Hematopoietic multipotent progenitor cell (in vitro differentiated cells): ENCODE data around the gene TMEM190. TPM values are rescaled to one million over a fixed set of nuclear protein-coding genes. Genes with fewer than 3 reads are reported as not detected.
A peak's percentile ranks its signal among the peaks of the same experiment; 100 is the strongest.
"Not testable (repeated sequence)": the region's sequence is repeated elsewhere in the genome, so short reads cannot be mapped to it uniquely, and the experiment has no call there.

Experiments used
- DNase-seq, 3 donors: peaks; one replicate each; pipeline ENCODE4 v3.0.0-alpha.2; 2011 to 2015; ENCODE audit warnings: low read depth in 2 of 3, low spot score in 2 of 3
- total RNA-seq: library from RNA; depleted of rRNA; stranded (reverse); fragments of >200 nt; gene quantifications from one replicate; pipeline ENCODE4 v1.2.3, GENCODE V29; 2012

TMEM190 gene
- total RNA-seq, 1 donor = not detected

DNA sequence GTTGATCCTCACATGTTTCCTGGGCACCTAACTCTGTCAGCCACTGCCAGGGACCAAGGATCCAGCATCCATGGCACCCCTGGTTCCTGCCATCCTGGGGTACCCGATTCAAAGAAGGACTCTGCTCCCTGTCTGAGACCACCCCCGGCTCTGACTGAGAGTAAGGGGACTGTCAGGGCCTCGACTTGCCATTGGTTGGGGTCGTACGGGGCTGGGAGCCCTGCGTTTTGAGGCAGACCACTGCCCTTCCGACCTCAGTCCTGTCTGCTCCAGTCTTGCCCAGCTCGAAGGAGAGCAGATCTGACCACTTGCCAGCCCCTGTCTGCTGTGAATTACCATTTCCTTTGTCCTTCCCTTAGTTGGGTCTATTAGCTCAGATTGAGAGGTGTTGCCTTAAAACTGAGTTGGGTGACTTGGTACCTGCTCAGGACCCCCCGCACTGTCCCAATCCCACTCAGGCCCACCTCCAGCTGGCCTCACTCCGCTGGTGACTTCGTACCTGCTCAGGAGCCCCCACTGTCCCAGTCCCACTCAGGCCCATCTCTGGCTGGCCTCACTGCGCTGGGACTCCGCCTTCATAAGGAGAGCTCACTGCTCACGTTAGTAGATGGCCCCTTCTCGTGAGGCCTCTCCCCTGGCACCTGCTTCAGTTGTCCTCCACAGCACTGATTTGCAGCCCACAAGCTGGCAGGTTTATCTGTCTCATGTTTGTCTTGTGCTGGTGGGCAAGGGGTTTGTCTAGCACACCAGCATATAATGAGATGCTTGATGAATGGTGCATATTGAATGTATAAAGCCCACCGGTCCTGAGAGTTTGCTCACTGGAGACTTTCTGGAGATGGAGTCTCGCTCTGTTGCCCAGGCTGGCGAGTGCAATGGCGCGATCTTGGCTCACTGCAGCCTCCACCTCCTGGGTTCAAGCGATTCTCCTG, 13.0 kb downstream of the TMEM190 start:
- no peak for DNase-seq

DNA sequence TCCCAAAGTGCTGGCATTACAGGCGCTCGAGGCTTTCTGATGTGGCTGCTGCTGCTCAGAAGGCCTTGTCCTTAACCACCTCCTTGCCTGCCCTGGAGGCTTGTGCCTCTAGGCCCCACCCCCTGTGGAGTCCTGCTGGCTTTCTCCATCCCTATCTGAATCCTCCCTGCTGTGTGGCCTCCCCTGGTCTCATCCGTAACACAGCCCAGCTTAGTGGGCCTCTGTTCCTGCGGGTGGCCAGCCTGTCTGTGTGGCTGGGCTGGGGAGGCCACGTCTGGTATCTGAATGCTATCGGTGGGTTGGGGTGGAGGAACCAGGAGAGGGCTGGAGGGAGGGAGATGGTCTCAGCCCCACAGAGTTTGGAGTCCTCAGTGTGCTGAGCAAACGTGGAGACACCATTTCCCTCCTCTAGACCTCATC, 13.8 kb downstream of the TMEM190 start:
- no peak for DNase-seq

DNA sequence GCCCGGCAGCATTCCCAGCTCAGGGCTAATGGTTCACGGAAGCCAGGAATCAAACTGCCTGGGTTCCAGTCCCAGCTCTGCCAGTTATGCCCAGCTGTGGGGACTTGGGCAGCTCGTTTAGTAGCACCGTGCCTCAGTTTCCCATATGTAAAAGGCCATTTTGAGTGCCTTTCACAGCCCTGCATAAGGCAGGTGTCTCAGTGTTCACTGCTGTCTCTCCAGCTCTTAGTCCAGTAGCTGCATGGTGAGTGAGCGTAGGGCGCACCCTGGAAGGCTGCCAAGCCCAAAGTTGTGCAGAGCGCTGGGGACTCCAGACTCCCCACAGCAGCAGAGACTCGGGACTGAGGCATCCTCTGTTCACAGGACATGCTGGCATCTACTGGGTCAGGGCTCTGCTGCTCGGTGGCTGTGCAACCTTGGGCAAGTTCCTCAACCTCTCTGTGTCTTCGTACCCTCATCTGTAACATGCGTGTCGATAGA, 14.6 kb downstream of the TMEM190 start:
- no peak for DNase-seq

DNA sequence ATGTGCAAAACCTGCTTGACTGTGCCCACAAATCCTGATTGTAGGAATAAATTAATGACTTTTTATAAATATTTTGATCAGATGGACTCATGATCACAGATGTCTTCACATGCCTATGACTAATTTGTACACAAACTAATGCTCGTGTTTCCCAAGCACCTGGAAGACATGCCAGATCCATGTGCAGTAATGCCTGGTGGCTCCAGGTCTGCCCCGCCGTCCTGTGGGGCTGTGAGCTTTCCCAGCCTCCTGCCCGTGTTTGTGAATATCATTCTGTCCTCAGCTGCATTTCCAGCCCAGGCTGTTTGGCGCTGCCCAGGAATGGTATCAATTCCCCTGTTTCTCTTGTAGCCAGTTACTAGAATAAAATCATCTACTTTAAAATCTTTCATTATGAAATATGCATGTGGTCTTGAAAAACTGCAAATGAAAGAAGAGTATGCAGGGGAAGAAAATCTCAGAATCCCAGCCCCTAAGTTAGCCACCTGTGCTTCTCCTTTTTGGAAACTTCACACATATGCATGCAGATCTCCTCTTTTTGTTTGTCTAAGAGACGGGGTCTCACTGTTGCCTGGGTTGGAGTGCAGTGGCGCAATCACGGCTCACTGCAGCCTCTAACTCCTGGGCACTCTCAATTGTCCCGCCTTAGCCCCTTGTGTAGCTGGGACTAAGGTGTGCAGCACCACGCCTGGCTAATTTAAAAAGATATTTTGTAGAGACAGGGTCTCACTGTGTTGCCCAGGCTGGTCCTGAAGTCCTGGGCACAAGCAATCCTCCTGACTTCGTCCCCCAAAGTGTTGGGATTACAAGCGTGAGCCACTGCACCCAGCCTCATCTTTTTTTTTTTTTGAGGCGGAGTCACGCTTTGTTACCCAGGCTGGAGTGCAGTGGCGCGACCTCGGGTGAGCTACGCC, 15.3 kb downstream of the TMEM190 start:
- DNase-seq = no peak

DNA sequence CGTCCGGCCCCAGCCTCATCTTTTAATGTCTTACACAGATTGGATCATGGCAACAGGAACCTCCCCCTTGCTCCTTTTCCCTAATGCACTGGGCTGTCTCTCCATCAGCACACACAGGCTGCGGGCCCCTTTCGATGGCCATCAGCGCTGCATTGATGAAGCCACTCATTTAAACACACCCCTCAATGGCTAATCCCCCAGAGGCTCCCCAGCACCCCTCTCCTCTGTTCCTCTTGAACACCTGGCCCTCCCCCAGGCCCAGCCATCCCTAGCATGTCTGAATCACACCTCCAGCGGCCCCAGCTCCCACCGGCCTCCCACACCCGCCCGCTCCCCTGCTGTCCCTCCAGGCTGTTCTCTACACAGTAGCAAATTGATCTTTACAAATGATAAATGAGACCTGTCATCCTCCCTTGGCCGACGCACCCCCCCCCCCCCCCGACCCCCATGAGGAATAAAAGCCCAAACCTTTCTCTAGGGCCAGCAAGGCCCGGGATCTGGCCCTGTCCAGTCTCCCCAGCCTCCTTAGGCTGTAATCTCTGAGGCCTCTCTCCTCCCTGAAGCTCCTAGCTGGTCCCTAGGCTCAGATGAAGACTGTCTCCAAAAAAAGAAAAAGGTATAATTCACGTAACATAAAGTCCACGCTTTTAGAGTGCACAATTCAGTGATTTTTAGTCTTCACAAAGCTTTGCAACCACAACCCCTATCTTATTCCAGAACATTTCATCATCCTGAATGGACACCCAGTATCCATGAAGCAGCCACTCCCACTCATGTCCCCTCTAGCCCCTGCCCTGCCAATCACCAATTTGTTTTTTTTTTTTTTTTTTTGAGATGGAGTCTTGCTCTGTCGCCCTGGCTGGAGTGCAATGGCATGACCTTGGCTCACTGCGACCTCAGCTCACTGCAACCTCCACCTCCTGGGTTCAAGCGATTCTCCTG, 16.5 kb downstream of the TMEM190 start:
- DNase-seq = no peak

DNA sequence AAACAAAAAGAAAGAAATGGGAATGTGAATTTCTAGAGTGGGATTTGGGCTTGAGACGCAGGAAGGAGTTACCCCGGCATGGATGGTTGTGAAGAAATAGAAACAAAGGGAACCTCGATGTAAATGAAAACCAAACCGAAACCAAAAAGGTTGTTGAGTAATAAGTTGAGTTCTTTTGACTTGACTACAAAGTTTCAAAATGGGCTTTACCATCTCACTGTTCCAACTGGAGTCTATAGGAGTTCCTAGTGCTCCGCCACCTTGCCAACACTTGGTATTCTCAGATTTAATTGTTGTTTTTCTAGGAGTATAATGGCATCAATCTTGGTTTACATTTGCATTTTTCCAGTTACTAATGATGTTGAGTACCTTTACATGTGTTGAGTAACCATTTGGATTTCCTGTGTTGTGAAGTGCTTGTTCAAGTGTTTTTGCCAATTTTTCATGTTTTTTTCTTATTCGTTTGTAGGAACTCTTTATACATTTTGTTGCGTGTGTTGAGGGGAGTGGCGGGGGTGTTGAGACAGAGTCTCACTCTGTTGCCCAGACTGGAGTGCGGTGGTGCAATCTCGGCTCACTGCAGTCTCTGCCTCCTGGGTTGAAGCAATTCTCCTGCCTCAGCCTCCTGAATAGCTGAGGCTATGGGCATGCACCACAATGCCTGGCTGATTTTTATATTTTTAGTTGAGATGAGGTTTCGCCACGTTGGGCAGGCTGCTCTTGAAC, 21.7 kb downstream of the TMEM190 start:
- no peak for DNase-seq

DNA sequence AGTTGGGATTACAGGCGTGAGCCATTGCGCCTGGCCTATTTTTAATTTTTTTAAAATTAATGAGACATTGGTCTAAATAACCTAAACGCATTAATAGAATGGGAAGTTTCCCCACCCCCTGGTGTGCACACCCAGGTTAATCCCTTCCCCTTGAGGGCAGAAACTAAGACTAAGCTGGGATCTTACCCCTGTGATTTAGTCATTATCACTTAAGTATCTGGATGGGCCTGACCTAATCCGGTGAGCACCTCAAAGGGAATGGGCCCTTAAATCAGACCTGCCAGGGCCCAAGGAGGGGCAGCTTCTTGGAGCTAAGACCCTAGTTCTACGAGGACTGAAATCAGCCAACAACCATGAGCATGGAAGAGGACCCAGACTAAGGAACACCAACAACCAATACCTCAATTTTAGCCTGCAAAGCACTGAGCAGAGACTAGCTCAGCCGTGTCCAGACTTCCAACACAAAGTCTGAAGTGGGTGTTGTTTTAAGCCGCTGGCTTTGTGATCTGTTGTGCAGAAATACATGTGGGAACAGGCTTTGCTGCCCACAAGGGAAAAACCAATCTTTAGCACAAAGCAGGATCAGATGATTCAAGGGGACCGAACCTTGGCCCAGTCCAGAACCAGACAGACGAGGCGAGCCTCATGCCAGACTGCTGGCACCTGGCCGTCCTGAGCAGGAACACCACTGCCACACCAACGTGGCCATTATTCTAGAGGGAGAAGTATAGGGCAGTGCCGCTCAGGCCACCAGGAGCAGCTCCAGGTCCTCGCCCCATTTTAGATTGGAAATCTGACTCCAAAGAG, 23.9 kb downstream of the TMEM190 start:
- DNase-seq = no peak

DNA sequence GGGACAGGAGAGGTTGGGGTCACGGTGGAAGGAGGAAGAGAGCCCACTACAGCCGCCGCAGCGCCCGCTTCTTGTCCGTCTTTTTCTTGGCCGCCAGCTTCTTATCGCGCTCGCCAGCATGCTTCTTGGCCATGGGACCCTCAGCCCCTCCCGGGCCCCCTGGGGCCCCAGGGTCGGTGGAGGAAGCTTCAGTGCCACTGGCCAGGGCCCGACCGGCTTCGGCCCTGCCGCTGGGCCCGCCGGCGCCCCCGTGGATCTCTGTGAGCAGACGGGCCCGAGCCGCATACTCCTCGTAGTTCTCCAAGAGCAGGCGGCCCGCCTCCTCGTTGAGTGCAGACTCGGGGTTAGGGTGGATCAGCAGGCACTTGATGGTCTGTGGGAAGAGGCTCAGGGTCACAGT, 24.8 kb downstream of the TMEM190 start:
- DNase-seq = not testable (repeated sequence)

DNA sequence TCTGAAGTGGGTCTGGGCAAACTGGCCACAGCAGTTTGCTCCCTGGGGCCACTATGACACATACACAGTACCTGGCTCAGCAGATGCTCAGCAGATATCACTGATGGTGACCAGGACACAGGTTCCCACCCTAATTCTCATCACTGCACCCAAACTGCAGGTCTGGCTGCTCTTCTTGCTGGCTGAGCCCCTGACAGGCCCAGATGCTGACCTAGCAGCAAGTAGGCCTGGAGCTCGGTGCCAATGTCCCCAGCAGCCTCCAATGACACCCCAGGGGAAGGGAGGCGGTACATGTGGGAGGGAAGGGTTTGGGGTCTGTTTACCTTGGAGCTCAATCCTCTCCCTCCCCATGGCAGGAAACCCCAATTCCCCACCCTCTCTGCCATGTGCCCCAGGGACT, 25.9 kb downstream of the TMEM190 start:
- DNase-seq = no peak

DNA sequence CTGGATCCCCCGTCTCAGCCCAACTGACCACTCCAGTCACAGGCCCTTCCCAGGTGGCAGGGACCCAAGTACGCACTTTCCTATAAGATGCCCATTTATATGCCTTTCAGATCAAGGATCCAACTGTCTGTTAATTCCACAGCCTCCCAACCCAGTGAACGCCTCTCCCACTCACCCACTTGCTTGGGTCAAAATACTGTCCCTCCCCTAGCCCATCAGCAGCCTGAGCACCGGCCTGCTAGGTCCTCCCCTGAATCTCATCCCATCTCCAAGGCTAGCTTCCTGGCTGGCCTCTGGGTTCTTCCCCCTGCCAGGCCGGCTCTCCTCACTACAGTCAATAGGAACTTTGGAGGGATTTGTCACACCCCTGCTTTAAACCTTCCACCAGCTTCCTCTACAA, 29.0 kb downstream of the TMEM190 start:
- DNase-seq = no peak

DNA sequence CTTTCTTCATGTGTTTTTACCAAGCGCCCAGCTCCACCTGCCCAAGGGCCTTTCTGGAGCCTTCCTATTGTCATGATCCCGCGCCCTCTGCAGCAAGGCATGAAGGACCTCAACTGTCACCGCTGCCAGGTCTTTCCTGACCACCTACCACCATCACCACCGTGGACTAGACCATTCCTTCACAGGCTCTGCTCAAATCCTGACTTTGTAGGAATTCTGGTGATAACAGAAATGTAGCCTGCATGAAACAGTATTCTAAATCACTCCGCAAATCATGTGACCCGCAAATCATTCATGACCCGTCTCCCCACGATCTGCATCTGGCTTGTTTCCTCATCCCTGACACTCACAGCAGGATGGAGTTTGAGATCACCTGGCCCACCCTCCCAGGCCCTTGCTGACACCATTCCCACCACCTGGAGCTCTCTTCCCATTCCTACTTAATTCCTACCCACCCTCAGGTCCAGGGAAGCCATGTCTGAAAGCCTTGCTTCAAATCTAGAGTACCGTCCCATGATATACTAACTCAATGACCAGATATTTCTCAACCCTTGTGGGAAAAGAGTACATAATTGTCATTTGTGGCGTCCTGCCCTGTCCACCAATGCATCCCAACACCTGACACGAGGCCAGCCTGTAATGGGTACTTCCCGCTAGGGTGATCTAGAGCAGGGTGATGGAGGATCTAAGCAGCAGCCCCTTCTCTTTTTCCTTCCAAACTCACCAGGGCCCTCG, 29.6 kb downstream of the TMEM190 start:
- DNase-seq = no peak

DNA sequence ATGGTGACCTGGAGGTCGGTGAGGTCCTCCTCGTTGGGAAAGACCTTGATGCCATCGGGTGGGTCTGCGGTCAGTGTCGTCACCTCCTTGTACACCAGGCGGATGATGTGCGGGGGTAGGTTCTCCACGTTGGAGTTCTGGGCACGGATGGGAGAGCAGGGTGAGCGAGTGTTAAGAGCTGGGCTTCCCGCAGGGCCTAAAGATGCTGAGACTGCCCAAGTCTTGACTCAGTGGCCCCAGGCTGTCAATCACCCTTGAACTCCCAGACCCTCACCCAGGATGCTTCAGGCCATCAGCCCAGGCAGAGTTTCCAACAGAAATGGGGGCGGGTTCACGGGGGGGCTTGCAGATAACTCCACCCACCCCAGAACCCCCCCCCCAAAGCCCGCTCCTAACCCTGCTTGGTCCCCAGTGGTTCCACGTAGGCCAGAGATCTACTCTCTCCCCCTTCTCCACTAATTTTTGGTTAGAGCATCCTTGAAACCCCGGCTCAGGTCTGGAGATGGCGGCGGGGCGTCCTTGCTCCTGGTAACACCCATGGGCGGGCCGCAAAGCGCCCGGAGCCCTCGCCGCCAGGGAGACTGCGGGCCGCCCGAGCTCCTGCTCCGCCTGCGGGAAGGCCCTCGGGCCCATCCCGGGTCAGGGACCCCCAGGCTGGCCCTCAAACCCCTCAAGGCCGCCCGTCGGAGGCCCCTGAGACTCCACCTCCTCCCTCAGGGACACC, 30.4 kb downstream of the TMEM190 start:
- DNase-seq = peak in 1 of 3 donors; percentile 26

DNA sequence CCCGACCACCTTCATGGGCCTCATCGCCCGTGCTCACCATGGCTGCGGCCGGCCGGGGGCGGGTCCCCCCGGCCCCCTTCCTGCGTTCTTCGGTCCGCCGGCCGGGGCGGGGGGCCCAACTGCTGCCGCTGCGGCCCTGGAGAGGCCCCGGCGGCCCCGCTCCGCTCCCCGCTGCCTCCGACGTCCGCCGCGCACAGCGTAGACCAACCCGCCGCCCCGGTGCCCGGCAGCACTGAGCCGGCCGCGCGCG, 30.8 kb downstream of the TMEM190 start, which contains the start of gene UBE2S:
Gene UBE2S (minus strand): TSS at position 239 of the 250 bp plus-strand sequence. CDS start 199 bp downstream, at position 40.
- DNase-seq = not testable (repeated sequence)

DNA sequence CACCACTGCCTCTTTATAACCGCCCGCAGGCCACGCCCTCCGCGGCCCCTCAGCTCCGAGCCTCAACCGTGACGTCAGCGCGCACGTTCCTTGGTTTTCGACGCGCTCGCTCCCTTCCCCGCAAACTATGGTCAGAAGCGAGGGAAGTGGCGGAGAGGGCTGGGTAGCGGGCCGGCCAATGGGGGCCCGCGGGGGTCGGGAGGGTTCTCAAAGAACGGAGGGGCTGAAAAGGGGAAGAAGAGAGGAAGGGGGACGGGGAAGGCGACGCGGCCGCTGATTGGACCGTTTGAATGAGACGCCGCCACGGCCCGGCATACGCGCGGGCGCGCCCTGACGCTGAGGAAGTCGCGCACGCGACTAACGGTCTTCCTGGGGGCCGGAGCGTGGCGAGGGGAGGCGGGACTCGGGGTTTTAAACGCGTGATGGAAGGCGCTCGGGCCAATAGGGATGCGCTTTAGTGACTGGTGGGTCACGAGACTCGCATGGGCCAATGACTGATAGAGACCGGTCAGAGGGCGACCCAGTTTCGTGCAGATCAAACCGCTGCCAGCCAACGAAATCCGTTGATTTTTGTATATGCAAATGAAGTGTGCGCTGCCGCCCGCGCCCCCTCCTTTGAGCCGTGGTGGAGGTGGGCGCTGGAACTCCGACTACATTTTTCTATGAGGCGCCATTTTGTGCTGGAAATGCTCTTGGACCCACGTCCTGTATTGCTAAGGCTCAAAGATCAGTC, 31.3 kb downstream of the TMEM190 start:
- peak; percentile 97 to 100 (median 100) for DNase-seq

DNA sequence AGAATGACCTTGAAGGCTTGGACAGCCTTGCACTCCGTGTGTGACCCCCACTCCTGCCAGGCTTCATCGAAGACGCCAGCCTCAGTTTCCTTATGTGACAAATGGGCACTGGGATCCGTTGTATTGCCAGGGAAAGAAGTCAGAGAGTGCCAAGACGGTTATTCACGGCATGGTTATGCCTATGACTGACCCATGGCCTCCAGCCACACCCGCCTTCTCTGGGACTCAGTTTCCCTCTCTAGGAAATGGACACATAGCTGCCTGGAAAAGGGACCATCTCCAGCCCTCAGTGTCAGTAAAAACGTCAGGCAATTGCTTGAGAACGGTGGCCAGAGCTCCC, 31.9 kb downstream of the TMEM190 start:
- DNase-seq = no peak

DNA sequence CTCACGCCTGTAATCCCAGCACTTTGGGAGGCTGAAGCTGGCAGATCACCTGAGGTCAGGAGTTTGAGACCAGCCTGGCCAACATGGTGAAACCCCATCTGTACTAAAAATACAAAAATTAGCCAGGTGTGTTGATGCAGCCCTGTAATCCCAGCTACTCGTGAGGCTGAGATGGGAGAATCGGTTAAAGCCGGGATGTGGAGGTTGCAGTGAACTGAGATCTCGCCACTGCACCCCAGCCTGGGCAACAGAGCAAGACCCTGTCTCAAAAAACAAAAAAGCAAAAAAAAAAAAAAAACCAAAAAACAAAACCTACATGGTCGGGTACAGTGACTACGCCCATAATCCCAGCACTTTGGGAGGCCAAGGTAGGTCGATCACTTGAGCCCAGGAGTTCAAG, 32.6 kb downstream of the TMEM190 start:
- not testable (repeated sequence) for DNase-seq

DNA sequence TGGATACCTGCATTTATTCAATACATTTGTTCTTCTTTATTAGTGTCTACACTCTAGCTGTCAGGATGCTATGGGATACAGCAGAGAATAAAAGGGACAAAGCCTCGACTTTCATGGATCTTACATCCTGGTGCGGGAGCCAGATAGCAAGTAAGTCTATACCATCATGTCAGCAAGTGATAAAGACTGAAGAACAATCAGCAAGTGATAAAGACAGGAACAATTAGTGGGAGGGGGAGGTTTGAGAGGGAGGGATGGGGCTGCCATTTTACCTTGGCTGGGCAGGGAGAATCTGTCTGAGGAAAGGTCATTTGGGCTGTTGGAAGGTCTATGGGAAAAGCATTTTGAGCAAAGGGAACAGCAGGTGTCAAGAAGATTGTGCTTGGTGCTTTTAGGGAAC, 33.5 kb downstream of the TMEM190 start:
- no peak for DNase-seq
